GM18499 (cell line): ENCODE results near the gene DMD.

ENCODE experiments used
- ATAC-seq: cut with Tn5 transposase; IDR thresholded peaks from one replicate; pipeline ENCODE4 v1.9.1; 2021; ENCODE audit warnings: moderate number of reproducible peaks; ENCODE audit not compliant: insufficient read depth, unreplicated experiment

Gene DMD

DNA sequence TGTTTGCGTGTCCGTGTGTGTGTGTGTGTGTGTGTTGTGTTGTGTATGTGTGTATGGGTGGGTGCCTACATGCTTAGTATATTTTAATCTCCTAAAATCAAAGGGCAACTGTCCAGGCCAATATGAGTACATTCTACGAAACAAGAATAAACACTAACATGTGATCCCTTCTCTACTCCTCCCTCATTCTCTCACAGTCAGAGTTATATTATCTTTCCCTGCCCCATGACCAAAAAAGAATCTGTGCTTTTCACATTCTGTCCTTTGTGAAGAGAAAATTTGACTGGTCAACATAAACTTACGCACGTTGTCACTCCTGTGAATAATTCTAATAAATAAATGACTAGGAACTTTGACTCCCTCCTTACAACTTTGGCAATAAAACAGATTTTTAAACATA lies 532.9 kb downstream of the DMD start:
- ATAC-seq = no peak

DNA sequence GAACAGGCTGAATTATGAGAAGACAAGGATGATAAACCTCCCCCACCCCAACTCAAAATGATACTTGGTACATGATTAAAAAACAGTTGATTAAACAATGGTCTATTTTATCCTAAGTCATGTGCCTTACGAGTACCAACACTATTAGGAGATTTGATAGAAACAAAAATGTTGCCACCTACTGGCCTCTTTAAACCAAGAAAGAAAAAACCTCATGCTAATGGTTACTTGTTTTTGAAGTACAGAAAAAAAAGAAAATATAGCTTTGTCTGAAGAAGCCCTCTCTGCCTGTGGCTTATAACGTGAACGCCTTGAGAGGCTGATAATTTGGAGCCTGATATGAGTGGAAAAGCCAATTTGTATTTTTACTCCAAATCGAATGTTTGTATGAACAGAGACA lies 538.2 kb downstream of the DMD start:
- ATAC-seq = no peak

DNA sequence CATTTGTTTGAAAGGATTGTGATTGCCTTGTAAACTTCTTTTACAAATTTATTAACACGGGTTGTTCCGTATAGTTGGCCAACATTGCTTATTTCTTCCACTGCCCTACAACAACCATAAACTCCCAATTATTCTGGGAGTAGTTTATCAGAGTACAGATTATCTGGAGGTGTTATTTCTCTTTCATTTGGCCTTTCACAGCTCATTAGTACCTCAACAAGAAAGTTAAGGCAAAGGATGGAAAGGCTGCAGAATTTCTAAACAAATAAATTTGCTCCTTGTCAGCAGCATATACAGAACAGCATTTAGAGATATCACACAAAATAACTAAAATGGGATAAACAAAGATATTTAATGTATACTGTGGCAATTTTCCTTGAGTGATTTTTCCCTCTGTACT lies 548.8 kb downstream of the DMD start:
- ATAC-seq = no peak

- ATAC-seq = no peak
Measured at GRCh38 chrX:32644476-32645245, 566.7 kb downstream of the DMD start.

DNA sequence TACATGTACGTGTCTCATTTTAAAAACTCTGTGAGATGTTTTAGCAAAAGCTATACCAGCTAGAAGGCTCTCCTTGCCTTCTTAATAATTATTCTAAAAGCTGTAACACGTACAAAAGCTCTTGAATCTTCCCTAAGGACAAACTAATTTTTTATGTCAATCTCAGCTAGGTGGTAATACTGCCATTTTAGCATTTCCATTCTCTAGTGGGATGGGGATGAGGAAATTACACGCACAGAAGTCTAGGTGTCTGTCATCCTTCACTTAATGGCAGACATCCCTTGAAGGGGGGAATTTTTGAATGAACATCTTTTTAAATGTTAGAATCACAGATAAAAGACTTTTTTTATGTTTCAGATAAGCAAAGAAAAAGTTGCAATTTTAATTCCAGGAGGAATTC lies 569.1 kb downstream of the DMD start:
- no peak for ATAC-seq

GRCh38 chrX:32618154-32618553 lies 593.2 kb downstream of the DMD start:
- ATAC-seq = no peak

GRCh38 chrX:32614707-32615106 lies 596.6 kb downstream of the DMD start:
- no peak for ATAC-seq

GRCh38 chrX:32599156-32599555 lies 612.2 kb downstream of the DMD start:
- no peak for ATAC-seq

- no peak for ATAC-seq
Measured at GRCh38 chrX:32598707-32599106, 612.6 kb downstream of the DMD start.

DNA sequence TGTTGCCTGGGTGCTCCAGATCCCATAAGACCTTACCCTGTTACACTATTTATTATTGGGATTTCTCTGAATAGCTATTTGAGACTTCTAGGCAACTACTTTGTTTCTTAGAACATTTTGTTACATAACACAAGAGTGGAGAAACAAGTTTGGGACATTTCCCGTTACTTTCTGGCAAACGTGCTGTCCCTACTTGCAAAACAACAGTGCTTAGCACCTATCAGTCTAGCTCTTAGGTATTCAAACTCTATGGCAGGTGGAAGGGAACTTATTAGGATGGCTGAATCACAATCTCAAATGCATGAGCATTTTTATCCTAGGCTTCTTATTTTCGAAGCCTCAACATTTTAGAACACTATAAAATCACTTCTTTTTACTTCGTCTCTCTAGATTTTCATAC lies 613.6 kb downstream of the DMD start:
- ATAC-seq = no peak

DNA sequence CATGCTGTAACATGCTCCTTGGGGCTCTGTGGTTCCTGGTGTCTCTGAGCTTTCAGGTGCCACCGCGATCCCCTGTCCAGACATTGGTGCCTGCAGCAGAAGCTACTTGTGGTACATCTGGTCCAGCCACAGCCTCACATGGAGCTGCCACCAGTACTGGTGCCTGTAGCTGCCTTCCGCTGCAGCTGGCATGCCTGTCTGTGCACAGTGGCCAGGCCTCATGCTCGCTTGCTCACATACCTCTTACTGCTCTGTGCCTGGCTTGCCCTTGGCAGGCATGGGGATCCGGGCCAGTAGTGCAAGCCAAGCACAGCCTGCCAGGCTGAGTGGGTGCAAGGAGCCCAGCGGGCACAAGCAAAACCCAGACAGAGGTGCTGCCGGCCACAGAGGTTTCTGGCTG lies 618.6 kb downstream of the DMD start:
- ATAC-seq = no peak

DNA sequence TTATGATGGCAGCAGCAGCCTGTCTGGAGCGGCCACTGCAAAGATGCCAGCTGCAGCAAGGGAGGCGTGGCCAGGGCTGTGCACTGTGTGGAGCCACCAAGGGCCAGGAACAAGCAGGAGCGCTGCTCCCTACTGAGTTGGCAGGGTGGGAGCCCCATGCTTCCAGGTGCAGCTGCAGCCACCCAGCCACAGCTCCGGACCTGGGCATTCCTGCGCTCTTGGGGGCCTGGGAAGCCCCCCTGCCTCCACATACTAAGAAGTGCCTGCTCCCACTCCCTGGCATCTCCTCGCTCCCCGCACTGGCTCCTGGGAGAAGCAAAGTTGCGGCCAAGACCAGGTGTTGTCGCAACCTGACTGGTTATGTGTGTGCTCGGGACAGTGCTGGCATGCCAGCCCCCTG lies 619.8 kb downstream of the DMD start:
- no peak for ATAC-seq

DNA sequence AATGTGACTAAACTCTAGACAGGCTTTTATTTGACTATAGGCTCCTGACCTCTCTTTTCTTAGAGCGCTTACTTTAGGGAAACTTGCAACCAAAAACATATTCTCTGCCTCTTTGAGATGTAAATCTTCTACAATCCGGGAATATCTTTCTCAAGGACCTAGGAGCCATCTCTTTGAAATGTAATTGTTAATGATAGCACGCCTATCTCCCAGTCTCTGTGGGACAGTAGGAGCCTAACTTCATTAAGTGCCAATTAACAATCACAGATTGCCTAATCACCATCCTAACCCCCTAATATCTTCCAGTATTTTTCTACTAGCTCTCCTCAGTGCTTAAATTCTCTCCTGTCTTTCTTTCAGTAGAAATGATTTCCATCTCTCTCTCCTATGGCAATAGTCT lies 628.6 kb downstream of the DMD start:
- ATAC-seq = no peak

GRCh38 chrX:32576885-32577284 lies 634.5 kb downstream of the DMD start:
- no peak for ATAC-seq

GRCh38 chrX:32572644-32573043 lies 638.7 kb downstream of the DMD start:
- no peak for ATAC-seq

DNA sequence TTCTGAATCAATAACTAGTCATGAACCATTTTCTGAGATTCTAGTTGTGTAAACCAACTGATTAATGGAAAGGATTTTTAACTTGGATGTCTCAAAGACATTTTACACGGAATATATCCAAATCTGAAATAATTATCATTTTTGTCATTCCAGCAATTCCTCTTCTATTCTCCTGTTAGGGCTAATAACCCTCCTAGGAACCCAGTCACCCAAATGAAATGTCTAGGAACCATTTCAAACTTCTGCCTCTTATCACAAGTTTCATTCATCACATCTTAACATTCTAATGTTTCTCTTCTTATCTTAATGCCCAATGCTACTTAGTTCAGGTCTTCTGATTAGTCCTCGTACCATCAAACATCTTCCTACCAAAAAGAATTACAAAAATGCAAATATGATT lies 639.8 kb downstream of the DMD start:
- no peak for ATAC-seq

- ATAC-seq = no peak
Measured at GRCh38 chrX:32562261-32562660, 649.1 kb downstream of the DMD start.

- ATAC-seq = no peak
Measured at GRCh38 chrX:32545101-32545500, 666.2 kb downstream of the DMD start.

- ATAC-seq = no peak
Measured at GRCh38 chrX:32538554-32538953, 672.8 kb downstream of the DMD start.

GRCh38 chrX:32533848-32534247 lies 677.5 kb downstream of the DMD start:
- peak; percentile 90 for ATAC-seq

DNA sequence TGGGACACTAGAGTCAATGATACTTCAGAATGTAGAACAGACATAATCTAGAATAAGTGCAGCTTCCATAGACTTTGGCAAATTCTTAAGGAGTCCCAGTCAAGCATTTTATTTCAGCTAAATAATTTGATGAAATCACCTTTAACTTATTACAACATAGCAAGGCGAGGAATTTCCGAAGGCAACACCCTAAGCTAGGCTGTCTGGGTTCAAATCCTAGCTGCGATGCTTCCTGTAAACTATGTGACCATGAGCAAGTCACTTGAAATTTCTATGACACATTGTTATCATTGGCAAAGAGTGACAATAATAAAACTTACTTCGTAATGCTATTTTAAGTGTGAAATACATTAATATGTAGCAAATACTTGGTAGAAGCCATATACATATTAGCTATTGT lies 679.1 kb downstream of the DMD start:
- no peak for ATAC-seq

DNA sequence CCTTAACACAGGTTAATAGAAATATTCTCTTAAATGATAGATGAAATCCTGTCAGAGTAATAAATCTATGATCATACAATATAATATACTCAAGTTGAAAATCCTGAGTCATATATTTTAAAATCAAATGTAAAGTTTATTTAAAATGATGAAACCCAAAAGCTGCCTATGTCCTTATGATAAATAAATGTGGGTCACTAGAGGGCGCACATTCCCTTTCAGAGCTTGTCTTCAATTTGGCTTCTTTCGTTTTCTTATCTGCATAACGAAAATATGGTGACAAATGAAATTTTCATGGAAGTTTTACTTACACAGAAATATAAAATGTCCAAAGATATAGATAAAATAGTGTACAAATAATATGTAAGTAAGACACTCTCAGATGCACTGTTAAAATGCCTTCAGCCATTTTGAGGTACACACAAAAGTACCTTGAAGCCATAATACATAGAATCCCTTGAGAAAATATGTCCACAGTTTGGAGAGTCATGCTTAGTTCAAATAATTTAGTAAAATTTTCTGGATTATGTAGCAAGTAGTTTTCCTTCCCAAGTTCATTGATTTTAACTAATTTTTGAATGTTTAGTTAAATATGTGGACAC lies 680.4 kb downstream of the DMD start:
- no peak for ATAC-seq
